GM12864 (cell line): ENCODE results near the gene LRRC10.

ENCODE experiments used
- DNase-seq: peaks from one replicate; pipeline ENCODE4 v3.0.0-alpha.2; 2011; ENCODE audit warnings: low read depth
- H3K4me3 ChIP-seq: 2 replicates; pipeline ENCODE4 v1.5.1; 2011; ENCODE audit warnings: mild to moderate bottlenecking, low read depth, low read length, control low read depth
- CTCF ChIP-seq: IDR thresholded peaks from 2 replicates; pipeline ENCODE4 v1.5.1; 2011; ENCODE audit warnings: low read depth, mild to moderate bottlenecking, moderate library complexity, low read length, control low read depth, inconsistent platforms; ENCODE audit errors: missing control alignments

LRRC10 gene

GRCh38 chr12:69610729-69611128 lies at the start of gene LRRC10:
Gene LRRC10 (minus strand): TSS chr12:69610907. CDS start chr12:69610838, 69 bp downstream.
- TF ChIP-seq CTCF, result no peak
- no peak within 1 kb of the TSS for H3K4me3 ChIP-seq
- no peak for DNase-seq

- H3K4me3 ChIP-seq, result no peak overlapping the region
- no peak for DNase-seq
- no peak for TF ChIP-seq CTCF
Observed at GRCh38 chr12:69660164-69660863, 49.6 kb upstream of the LRRC10 start.

GRCh38 chr12:69658203-69658602 lies 47.5 kb upstream of the LRRC10 start:
- DNase-seq, result no peak
- no peak for TF ChIP-seq CTCF
- no peak overlapping the region for H3K4me3 ChIP-seq

GRCh38 chr12:69657376-69658137 lies 46.9 kb upstream of the LRRC10 start:
- no peak for DNase-seq

GRCh38 chr12:69655616-69656340 lies 45.1 kb upstream of the LRRC10 start:
- no peak overlapping the region for H3K4me3 ChIP-seq
- DNase-seq, result no peak
- no peak for TF ChIP-seq CTCF

More at GRCh38 chr12:69657376-69658137, 46.9 kb upstream of the LRRC10 start:
- H3K4me3 ChIP-seq, result no peak overlapping the region
- TF ChIP-seq CTCF, result no peak

GRCh38 chr12:69653703-69654102 lies 43.0 kb upstream of the LRRC10 start:
- H3K4me3 ChIP-seq, result no peak overlapping the region
- TF ChIP-seq CTCF, result no peak
- no peak for DNase-seq
